A673 (cell line): ENCODE measurements around the gene GRID2. TPM values are rescaled to one million over a fixed set of nuclear protein-coding genes. Genes with fewer than 3 reads are reported as not detected.
"Not testable (repeated sequence)": the region's sequence is repeated elsewhere in the genome, so short reads cannot be mapped to it uniquely, and the experiment has no call there.

Experiments
- BruUV-seq: library from RNA; stranded (reverse); fragments of 400-500 nt; replicated peaks from 2 replicates; lab custom pipeline; 2021; lab: Mats Ljungman, UMichigan
- CTCF ChIA-PET: fragments of 300-600 bp; sonication (Branson Sonifier 250); formaldehyde crosslinking; loops from one replicate; lab custom pipeline; 2022; ENCODE audit warnings: antibody characterized with exemption; lab: Charles Lee
- POLR2A ChIA-PET: fragments of 300-600 bp; sonication (Branson Sonifier 250); formaldehyde crosslinking; loops from one replicate; lab custom pipeline; 2022; ENCODE audit warnings: antibody characterized with exemption; ENCODE audit not compliant: low non-redundant PET; lab: Charles Lee
- DNase-seq: peaks from one replicate; pipeline ENCODE4 v3.0.0-alpha.2; 2015; ENCODE audit warnings: low spot score
- H3K27ac ChIP-seq: fragments of 200-600 bp; sonication (generic); 2 replicates; pipeline ENCODE4 v1.5.1; 2016; ENCODE audit warnings: mixed run types, low read depth, mild to moderate bottlenecking, mixed read lengths, antibody characterized with exemption, low read length; ENCODE audit not compliant: poor library complexity, severe bottlenecking
- H3K27me3 ChIP-seq: fragments of 200-600 bp; sonication (generic); replicated peaks from 2 replicates; pipeline ENCODE4 v1.6.1; 2017; ENCODE audit warnings: mixed run types, low read depth, mild to moderate bottlenecking, mixed read lengths, antibody characterized with exemption, low read length; ENCODE audit not compliant: insufficient read depth, poor library complexity
- H3K36me3 ChIP-seq: fragments of 200-600 bp; sonication (generic); 2 replicates; pipeline ENCODE4 v1.6.1; 2016; ENCODE audit warnings: mixed run types, mild to moderate bottlenecking, mixed read lengths, antibody characterized with exemption, low read length; ENCODE audit not compliant: insufficient read depth, poor library complexity, severe bottlenecking
- H3K4me1 ChIP-seq: fragments of 200-600 bp; sonication (generic); 2 replicates; pipeline ENCODE4 v1.6.1; 2017; ENCODE audit warnings: mixed run types, mild to moderate bottlenecking, mixed read lengths, antibody characterized with exemption, low read length; ENCODE audit not compliant: insufficient read depth, poor library complexity, severe bottlenecking
- H3K4me3 ChIP-seq: fragments of 200-600 bp; sonication (generic); 2 replicates; pipeline ENCODE4 v1.5.1; 2016; ENCODE audit warnings: low read depth, mixed run types, mild to moderate bottlenecking, mixed read lengths, low read length; ENCODE audit not compliant: poor library complexity, severe bottlenecking
- H3K9me3 ChIP-seq: fragments of 200-600 bp; sonication (generic); 2 replicates; pipeline ENCODE4 v1.6.1; 2016; ENCODE audit warnings: mixed run types, low read depth, mild to moderate bottlenecking, mixed read lengths, antibody characterized with exemption, low read length; ENCODE audit not compliant: poor library complexity, severe bottlenecking
- EZH2 ChIP-seq: fragments of 200-600 bp; sonication (generic); IDR thresholded peaks from 2 replicates; pipeline ENCODE4 v1.6.1; 2017; ENCODE audit warnings: borderline replicate concordance, low read depth, mild to moderate bottlenecking, mixed read lengths, antibody characterized with exemption, low read length; ENCODE audit not compliant: poor library complexity, severe bottlenecking
- intact Hi-C: fragments of 100-400 bp; cut with micrococcal nuclease; formaldehyde crosslinking; loops from one replicate; pipeline ENCODE4 v1.10.0; 2022; ENCODE audit not compliant: unreplicated experiment
- total RNA-seq: library from RNA; stranded (reverse); gene quantifications from 2 replicates; pipeline ENCODE4 v1.2.3, GENCODE V29; 2021
- TF ChIP-seq, protein P1 (sequence below): fragments of 300-800, 200-600 bp; sonication (generic); conservative IDR thresholded peaks from 2 replicates; pipeline ENCODE4 v1.5.1; 2017; ENCODE audit warnings: low read depth, mild to moderate bottlenecking, antibody characterized with exemption, low read length, moderate library complexity, mixed read lengths

Gene GRID2
- total RNA-seq, 1 experiment from 2014 or later, result not detected

DNA sequence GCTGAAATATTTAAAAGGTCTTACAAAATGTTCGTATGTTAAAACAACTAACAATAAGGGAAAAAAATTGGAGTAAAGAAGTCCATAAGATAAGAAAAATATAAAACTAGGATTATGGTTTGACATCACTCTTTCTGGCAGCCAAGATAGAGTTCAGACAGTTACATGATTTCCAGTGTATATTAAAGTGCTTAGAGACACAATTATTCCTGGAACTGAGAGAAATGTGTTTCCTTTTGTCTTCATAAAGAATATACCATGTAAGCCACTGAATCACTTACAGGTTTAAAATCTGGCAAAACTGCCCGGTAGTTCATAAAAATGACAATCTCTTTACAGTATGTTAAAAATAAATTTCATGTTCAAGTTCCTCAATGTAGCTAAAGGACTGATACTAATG lies 986.1 kb downstream of the GRID2 start:
- DNase-seq, result no peak
- ChIA-PET POLR2A (no interaction called here), CTCF (no interaction called here)
- Histone ChIP-seq H3K9me3 (no peaks in the 10 kb centered on the region), H3K4me1 (no peaks in the 10 kb centered on the region), H3K27me3 (no peaks in the 10 kb centered on the region), H3K27ac (no peak overlapping the region), H3K36me3 (no peaks in the 10 kb centered on the region), H3K4me3 (no peak overlapping the region)
- BruUV-seq, result no TSS peak
- no peak for TF ChIP-seq EZH2
- intact Hi-C loops, result no loop called here

GRCh38 chr4:93299118-93299517 lies 995.4 kb downstream of the GRID2 start:
- DNase-seq, result no peak
- no TSS peak for BruUV-seq
- Histone ChIP-seq H3K27me3 (no peaks in the 10 kb centered on the region), H3K36me3 (no peaks in the 10 kb centered on the region), H3K4me1 (no peaks in the 10 kb centered on the region), H3K27ac (no peak overlapping the region), H3K4me3 (no peak overlapping the region), H3K9me3 (no peaks in the 10 kb centered on the region)
- intact Hi-C loops, result no loop called here
- ChIA-PET CTCF (no interaction called here), POLR2A (no interaction called here)
- no peak for TF ChIP-seq EZH2
- TF ChIP-seq, protein P1, sequence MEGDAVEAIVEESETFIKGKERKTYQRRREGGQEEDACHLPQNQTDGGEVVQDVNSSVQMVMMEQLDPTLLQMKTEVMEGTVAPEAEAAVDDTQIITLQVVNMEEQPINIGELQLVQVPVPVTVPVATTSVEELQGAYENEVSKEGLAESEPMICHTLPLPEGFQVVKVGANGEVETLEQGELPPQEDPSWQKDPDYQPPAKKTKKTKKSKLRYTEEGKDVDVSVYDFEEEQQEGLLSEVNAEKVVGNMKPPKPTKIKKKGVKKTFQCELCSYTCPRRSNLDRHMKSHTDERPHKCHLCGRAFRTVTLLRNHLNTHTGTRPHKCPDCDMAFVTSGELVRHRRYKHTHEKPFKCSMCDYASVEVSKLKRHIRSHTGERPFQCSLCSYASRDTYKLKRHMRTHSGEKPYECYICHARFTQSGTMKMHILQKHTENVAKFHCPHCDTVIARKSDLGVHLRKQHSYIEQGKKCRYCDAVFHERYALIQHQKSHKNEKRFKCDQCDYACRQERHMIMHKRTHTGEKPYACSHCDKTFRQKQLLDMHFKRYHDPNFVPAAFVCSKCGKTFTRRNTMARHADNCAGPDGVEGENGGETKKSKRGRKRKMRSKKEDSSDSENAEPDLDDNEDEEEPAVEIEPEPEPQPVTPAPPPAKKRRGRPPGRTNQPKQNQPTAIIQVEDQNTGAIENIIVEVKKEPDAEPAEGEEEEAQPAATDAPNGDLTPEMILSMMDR, result no peak

GRCh38 chr4:93300780-93301555 lies 997.2 kb downstream of the GRID2 start:
- DNase-seq, H3K4me3 ChIP-seq, CTCF ChIA-PET, H3K9me3 ChIP-seq, intact Hi-C loops, BruUV-seq, H3K36me3 ChIP-seq, H3K4me1 ChIP-seq, POLR2A ChIA-PET, H3K27ac ChIP-seq, H3K27me3 ChIP-seq: not testable (repeated sequence)

GRCh38 chr4:93302310-93302709 lies 998.5 kb downstream of the GRID2 start:
- CTCF ChIA-PET, result no interaction called here
- Histone ChIP-seq H3K27ac (no peak overlapping the region), H3K4me1 (no peaks in the 10 kb centered on the region), H3K4me3 (no peak overlapping the region), H3K36me3 (no peaks in the 10 kb centered on the region), H3K27me3 (no peaks in the 10 kb centered on the region), H3K9me3 (no peaks in the 10 kb centered on the region)
- POLR2A ChIA-PET, result no interaction called here
- DNase-seq, result no peak
- BruUV-seq, result no TSS peak
- TF ChIP-seq EZH2, result no peak
- TF ChIP-seq, protein P1, result no peak
- intact Hi-C loops, result no loop called here
